Middle frontal gyrus (tissue), 1 donor: ENCODE data around the gene NUDT1.

Source experiments
- DNase-seq: peaks from one replicate; pipeline ENCODE4 v3.0.0-alpha.2; 2015; ENCODE audit warnings: low spot score; ENCODE audit errors: extremely low spot score

NUDT1 gene

DNA sequence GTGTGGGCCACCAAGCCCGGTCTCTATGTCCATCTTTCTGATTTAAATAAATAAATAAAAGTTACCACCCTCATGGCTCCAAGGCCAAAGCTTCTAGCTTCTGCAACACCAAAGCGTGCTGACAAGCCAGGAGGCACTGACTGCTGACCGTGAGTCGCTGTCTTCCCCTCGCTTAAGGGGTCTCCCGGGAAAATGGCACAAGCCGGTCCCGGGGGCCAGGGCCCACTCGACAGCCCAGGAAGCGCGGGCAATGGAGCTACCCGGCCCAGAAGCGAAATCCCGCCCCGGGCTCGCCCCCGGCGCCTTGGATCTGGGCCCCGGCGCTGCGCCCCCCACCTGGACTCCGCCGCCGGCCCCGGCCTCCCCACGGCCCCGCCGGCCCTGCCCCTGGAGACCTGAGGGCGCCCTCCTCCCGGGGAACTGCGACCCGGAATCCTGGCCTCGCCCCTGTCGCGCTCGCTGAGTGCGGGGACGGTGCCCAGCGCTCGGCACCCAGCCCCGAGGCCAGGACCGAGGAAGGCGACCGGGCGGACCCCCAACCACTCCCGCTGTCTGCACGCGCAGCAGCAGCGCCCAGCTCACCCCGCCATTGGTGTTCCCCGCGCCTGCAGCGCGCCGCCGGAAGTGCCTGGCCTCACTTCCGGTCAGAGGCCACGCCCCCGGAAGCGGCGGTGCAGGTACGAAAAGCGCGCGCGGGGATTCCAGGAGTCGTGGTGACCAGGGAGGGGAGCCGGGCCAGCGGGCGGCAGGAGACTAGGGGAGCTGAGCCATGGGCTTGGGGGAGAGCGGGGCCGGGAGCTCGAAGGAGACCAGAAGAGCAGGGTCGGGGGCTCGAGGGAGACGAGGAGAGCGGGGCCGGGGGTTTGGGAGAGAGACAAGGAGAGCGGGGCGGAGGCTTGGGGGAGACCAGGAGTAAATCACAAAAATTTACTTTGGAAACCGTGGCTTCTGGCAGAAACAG, at the start of gene NUDT1, which contains the start of gene MRM2:
Gene NUDT1 (plus strand): TSS at position 647 of the 961 bp plus-strand sequence. CDS start 2,349 bp downstream, outside the sequence.
Gene MRM2 (minus strand): TSS at position 626 of the 961 bp plus-strand sequence. CDS start 36 bp downstream, at position 590.
- peak; percentile 77 for DNase-seq

DNA sequence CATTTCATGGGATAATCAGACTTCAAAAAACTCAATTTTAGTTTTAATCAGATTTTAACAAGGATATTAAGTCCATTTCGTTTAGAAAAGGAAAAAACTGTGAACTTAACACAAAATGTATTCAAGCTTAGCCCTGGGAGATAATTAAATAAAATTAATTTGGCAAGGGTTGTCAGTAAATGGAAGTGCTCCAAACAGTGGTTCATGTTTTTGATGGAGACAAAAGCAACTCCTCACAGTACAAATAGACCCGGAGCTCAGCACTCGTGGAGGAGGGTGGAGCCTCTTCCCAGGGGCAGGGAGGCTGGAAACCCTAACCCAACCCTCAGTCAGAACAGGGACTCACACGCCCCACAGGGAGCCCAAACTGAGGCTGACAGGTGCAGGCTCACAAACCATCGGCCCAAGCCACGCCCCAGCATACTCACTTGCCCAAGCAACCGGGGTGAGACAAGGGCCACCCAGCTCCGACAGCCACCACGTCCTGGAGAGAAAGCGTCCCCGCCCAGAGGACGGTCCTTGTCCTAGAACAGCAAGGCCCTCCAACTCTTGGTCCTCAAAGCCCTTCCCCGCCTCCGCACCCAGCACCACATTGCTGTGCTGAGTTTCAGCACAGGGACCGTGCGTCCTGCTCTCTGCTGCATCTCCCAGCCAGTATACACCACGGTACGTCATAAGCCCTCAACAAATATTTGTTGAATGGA, 49.0 kb upstream of the NUDT1 start:
- DNase-seq: no peak

DNA sequence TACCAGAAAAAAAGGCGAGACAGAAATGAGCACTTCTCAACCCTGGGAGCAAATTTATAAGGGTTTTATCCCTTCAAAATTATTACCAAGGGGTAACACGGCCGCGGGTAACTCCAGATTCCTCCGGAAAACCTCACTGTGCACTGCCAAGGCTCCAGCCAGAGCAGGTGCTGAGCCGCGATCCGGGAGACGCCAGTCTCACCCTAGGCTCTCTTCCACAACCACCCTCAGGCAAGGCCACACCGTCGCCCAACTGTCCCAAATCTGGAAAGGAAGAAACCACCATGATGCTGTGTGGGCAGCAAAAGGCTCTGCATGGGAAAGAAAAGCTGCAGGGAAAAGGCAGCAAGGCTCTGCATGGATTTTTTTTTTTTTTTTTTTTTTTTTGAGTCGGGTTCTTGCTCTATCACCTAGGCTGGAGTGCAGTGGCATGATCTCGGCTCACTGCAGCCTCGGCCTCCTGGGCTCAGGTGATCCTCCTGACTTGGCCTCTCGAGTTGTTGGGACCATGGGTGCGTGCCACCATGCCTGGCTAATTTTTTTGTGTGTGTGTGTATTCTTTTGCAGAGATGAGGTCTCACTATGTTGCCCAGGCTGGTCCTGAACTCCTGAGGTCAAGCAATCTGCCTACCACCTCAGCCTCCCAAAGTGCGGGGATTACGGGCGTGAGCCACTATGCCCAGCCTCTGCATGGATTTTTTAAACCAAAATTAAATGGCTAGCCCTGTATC, 48.3 kb upstream of the NUDT1 start:
- DNase-seq: no peak

DNA sequence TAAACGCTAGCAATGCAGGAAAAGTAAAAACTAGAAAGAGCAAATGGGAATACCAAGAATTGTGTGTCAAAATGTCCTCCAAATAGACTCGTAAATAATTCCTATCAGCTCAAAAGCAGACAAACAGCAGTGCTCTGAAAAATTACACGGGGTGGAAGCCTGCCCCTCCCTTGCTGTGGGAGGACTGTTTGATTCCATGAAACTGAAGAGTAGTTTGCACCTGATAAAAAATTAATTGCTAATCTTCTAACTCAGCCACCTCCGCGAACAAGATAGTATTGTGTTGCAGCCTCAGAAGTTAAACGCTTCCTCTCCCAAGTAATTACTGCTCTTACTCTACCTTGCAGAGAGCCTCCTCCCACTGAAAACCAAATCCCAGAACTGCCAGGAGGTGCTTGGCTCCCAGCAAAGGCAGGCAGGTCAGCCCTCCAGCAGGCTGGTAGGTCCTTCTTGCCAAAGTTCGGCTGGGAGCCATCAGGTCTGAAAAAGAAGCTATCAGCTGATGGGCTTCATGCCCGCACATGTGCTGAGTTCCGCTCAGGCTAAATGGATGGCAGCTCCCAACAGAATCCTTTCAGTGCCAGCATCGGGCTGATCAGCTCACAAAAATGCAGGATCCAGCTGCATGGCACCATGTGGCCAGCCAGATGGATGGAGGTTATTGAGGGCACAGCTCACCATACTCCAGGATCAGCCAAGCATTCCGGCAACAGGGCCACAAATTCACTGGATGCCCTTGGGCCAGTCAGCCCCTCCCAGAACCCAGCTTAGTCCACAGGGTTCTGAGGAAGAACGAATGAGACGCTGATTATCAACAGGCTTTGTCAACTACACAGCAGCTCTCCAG, 46.4 kb upstream of the NUDT1 start:
- no peak for DNase-seq

DNA sequence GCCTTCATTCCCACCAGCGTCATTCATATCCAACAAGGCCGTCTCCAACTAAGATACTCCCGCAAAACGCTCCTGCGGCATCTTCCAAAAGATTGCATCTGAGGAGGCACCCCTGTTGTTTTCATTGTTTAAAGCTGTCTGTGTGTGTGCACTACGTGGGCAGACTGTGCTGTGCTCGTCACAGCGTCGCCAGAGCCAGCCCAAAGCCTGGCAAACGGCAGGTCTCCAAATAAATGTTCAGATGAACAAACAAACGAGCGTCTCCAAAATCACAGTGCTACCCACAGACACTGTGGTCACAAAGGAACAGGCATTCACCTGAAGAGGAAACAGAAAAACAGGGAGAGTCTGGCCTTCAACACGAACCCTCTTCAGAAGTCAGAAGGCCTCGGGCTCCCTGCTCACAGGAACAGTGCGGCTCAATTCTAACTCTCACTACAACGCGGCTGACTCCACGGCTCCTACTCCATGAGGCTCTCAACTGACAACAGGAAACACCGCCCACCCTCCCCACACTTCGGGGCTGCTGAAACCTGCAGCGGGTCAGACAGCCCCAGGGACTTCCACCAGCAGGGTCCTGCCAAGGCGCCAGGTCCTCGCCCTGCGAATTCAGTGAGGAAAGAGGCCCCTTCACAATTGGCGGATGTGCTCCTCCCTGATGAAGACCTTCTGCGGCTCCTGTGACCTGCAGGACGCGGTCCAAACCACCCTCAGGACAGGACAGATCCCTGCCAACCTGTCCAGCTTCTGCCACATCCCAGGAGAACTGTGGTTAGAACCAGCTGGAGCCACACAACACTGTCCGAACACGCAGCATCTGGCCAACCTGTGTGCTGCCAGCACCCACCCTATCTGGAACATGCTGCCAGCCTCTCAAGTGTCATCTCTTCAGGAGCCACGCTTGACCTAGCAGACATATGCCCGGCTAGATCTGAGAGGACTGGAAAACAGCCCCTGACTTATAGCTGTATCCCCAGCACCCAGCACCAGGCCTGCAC, 45.3 kb upstream of the NUDT1 start:
- DNase-seq: no peak

DNA sequence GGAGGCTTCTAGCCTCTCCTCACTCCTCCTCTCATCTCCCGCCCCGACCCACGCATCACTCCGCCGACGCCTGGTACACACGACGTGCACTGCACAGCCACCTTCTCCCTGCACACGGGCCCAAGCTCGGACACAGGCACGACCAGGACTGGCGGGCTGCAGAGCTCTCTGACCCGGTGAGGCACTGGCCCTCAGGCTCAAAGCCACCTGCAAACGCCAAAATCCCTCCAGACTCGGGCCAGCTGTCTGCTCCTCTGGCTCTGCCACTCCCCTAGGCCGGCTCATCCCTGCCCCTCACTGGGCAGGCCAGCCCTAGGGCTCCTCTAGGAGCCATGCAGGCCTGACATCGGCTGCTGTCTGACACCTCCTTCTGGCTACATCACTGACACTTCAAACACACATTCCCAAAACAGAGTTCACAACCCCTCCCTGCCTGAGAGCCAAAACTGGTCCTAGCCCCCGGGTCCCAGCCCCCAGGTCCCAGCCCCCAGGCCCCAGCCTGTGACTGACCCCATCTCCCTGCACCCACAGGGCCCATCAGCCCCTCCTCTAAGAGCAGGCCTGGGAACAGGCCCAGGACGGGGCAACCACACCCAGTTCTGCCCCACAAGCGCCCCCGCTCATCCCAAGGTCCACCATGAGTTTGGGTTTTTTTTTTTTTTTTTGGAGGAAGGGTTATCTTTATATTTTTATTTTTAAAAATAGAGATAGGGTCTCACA, 44.4 kb upstream of the NUDT1 start:
- DNase-seq: no peak

DNA sequence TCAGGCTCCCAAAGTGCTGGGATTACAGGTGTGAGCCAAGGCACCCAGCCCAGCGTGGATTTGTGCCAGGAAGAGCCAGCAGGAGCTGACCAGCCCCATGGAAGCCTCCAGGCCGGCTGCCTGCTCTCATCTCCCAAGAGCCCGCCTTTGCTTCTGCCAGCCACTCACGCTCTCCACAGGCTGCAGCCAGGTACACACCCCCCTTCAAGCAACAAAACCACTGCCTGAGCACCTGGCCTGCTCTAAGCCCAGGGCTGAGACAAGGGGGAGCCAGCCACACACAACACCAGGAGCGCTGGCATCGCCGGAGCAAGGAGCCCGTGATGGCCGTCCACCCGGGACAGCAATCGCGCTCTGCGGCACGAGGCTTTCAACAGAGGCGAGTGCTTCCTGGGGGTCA, 43.8 kb upstream of the NUDT1 start:
- no peak for DNase-seq

DNA sequence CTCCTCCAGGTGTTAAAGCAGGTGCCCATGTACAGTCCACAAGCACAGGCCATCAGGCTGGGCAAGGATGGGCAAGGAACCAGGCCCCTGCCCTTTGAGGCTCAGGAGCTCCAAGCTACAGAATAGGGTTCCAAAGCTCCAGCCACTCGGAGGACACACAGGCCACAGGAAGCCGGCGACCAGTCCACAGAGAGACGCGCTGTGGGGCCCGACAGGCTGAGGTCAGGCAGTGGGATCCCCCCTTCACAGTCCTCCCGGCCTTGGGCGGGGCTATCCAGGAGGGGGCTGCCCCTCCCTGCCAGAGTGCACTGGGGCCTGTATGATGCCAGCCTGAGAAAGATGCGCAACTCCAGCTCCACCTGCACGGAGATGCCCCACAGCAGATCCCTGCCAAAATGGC, 43.3 kb upstream of the NUDT1 start:
- DNase-seq: no peak

DNA sequence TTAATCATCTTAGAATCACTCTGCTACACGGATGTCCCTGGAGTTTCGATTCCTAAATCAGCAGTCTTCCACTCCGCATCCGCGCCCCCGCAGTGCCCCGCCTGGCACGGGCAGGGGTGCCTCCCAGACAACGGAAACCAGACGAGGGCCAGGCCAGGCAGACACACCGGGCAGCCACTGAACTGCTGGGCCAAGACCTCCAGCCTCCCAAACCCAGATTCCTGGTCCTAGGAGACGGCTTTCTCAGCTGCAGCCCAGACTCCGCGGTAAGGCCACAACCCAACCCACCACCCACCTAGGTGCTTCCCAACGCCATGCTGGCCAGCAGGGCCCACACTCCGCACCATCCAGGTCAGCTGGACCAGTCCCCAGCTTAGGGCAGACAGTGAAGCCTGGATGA, 42.5 kb upstream of the NUDT1 start:
- no peak for DNase-seq

DNA sequence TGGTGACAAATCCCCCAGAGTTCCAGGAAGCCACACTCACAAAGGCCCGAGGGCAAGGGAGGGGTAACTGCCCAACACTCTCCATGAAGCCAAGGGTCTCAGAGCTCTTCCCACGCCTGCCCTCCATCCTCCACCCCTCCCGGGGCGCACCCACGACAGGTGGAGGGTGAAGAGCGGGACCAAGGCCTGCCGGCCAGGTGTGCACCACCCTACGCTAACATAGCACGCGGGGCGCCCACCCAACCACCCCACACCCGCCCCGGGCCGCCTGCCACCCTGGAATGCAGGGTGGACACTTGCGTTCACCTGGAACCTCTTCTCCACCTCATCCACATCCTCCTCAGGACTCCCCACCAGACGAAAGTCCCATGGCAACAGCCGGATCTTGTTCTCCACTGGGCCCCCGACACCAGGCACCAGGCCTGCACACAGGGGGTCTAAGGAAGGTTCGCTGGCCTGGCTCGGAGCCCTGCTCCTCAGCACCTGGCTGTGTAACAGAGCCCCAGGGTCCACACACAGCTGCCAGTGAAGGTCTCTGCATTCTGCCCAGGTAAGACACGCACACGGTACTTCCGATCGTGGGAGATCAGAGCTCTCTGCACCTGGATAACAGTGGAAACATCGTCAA, 42.0 kb upstream of the NUDT1 start:
- DNase-seq: no peak

DNA sequence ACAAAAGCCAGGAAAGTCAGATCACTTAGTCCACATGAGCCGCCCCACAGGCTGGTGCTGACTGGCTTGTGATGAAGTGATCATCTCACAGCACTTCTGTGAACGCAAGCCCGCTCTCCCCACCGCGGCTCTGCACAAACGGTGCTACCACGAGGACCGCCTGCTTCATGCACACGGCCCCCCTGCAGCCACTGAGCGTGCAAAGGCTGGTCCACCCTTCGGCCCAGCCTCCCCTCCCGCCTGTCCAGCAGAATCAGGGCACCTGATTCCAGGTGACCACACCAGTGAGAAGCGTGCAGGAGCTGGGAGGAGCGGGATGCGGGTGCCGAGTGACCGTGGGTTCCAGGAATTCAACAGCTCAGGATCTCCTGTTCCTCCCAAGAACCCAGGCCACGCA, 41.4 kb upstream of the NUDT1 start:
- DNase-seq: no peak

DNA sequence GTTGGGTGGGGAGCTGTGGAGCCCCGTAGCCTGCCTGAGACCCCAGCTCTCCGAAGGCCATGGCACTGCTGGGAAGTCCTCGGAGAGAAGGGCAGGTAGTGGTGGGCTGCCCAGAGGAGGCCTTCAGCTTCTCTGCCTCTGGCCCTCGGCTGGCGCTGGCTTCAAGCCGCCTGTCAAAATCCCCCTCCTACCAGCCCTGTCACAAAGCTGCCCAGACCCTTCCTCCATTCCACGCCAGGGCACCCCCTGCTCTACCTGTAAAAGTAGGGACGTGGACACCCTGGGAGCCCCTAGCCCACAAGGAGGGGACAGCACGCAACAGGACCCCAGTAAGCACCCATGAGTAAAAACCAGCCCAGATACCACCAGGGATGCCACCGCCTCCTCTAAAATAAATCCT, 40.9 kb upstream of the NUDT1 start:
- DNase-seq: no peak

DNA sequence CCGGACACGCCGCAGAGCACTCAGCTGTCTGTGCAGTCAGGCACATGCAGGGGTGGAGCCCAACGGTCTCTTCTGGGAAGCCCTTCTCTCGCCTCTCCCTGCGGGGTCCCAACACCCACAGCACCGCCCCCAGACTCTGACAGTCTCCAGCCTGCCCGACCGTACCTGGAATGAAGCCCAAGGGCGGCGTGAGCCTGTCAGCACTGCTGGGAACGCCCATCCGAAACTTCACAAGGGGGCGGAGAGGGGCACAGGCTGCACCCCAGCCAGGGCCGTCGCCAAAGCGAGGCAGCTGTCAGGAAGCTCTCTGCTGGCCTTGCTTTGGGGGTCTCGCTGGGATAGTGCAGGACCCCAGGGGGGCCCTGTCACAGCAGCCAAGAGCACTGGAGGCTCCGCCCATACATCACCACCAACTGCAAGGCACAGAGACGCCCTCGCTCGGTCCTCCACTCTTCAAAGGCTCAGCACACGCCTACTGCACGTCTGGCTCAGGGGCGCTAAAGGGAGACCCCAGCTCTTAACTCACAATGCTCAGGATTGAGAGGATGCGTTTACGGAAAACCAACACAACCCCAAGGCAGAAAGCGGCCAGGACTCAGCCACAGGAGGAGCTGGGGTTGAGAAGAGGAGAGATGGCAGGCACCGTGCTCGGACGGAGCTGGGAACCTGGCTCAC, 40.2 kb upstream of the NUDT1 start:
- no peak for DNase-seq

DNA sequence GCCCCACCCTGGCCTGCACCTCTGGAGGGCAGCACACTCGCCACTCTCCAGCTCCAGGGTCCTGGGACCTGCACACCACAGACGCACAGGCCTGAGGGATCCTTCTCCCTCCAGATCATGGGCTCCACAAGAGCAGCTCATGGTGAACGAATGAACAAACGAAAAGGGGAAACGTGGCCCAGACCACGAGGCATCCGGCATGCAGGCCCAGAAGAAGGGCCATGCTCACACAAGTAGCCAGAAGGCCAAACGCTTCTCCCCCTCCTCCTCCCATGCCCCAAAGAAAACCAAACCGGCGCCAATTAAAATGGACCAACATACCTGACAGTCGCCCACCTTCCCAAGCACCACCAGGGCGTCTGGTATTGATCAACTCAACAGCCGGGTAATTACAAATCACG, 39.7 kb upstream of the NUDT1 start:
- DNase-seq: no peak

DNA sequence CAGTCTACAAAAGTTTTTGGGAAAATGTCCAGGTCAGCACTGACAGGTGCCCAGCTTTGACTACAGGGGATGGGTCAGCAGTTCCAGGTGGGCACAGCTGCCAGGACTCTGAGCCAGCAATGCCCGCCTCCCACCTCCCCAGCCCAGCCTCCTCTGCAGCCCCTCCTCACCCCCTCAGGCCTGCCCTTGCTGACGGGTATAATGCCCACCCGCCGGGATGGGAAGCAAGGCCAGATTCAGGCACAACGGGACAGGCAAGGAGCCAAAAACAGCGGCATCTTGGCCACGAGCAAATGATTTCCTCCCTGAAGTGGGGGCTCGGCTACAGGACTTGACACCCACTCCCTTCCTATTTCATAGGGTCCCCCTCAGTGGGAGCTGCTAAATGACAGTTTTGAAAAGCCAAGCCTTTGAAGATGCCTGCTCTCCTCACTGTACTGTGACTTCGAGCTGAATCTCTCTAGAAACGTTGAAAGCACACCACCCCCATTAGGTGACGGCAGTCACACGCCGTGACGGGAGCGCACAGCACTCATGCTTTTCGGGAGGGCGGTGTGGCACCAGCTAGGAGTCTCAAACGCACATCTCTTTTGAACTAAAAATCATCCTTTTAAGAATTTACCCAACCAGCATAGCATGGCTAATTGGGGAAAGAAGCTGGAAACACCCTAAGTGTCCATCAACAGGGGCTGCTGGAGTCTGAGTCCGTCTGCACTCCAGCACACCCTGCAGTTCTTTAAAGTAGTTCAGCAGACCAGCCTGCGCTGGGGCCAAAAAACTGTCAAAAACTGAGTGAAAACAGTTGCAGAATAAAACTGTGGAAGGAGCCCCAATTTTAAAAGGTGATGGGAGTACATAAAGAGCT, 38.9 kb upstream of the NUDT1 start:
- no peak for DNase-seq

DNA sequence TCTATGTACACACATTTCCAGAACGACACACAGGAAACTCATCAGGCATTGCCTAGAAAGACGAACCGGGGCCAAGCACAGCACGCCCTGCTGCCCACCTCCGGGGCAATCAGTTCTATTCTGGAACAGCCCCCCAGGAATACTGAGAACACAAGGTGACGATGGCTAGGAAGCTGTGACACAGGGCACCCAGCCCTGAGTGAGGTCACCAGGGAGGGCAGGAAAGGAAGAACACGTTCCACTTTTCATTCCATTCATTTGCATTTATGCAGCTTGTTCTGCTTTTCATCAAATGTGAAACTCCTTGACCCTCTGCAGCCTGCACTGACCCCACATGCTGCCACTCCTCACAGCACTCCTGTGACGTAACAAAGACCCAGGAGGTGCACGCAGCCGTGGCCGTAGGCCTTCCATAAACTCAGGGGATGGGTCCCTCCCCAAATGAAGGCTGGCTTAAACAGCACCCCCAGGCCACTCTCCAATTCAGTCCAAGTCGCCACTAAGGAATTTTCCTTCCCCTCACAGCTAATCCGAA, 38.2 kb upstream of the NUDT1 start:
- no peak for DNase-seq

DNA sequence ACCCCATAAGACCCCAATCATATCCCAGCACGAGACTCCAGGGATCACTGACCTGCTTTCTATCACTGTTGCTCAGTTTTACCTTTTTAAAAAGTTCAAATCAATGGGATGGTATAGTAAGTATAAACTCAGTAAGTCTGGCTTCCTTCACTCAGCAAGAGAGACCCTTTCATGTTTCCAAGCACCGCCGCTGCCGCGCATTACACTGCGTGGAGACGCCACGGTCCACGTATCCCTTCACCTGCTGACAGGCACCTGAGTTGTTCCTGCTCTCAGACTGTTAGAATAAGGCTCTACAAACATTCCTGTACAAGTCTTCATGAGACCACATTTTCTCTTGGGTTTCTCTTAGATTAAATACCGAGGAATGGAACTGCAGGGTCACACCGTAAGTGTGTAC, 37.6 kb upstream of the NUDT1 start:
- no peak for DNase-seq
